T-helper 1 cell treated with Interleukin-12 subunit alpha and Interleukin-12 subunit beta and Interleukin-4 antibody, amounts not matched to agents 30 μg/mL and 1 μg/mL, for 36 hours (primary cell): ENCODE results near the gene RGS4.
"Not testable (repeated sequence)": the region's sequence is repeated elsewhere in the genome, so short reads cannot be mapped to it uniquely, and the experiment has no call there.

Source experiments
- H3K27ac Mint-ChIP-seq: one replicate; pipeline ENCODE4 v1.8.0; 2021; ENCODE audit warnings: mild to moderate bottlenecking, mixed read lengths
- H3K27me3 Mint-ChIP-seq: one replicate; pipeline ENCODE4 v1.8.0; 2021; ENCODE audit warnings: low read depth, mixed read lengths
- H3K36me3 Mint-ChIP-seq: one replicate; pipeline ENCODE4 v1.8.0; 2021; ENCODE audit warnings: low read depth, mixed read lengths
- H3K4me1 Mint-ChIP-seq: one replicate; pipeline ENCODE4 v1.8.0; 2021; ENCODE audit warnings: low read depth, mixed read lengths
- H3K4me3 Mint-ChIP-seq: one replicate; pipeline ENCODE4 v1.8.0; 2021; ENCODE audit warnings: mild to moderate bottlenecking, moderate library complexity, mixed read lengths
- H3K9me3 Mint-ChIP-seq: one replicate; pipeline ENCODE4 v1.8.0; 2021; ENCODE audit warnings: mixed read lengths

RGS4 gene

GRCh38 chr1:163076446-163076845 lies 7.3 kb downstream of the RGS4 start:
- H3K4me3 Mint-ChIP-seq: no peak overlapping the region
- H3K27ac Mint-ChIP-seq: no peak overlapping the region
- H3K36me3 Mint-ChIP-seq: no peaks in the 10 kb centered on the region
- no peaks in the 10 kb centered on the region for H3K4me1 Mint-ChIP-seq
- no peaks in the 10 kb centered on the region for H3K9me3 Mint-ChIP-seq
- H3K27me3 Mint-ChIP-seq: peaks cover 21% of the 10 kb centered on the region

- no peaks in the 10 kb centered on the region for H3K36me3 Mint-ChIP-seq
- no peak overlapping the region for H3K27ac Mint-ChIP-seq
- no peaks in the 10 kb centered on the region for H3K4me1 Mint-ChIP-seq
- peaks cover 18% of the 10 kb centered on the region for H3K27me3 Mint-ChIP-seq
- H3K9me3 Mint-ChIP-seq: no peaks in the 10 kb centered on the region
- H3K4me3 Mint-ChIP-seq: no peak overlapping the region
These were observed 8.0 kb downstream of the RGS4 start for GRCh38 chr1:163076981-163077761.

GRCh38 chr1:163082971-163083370 lies 13.8 kb downstream of the RGS4 start:
- Mint-ChIP-seq H3K27ac (no peak overlapping the region), H3K4me3 (no peak overlapping the region), H3K36me3 (no peaks in the 10 kb centered on the region), H3K4me1 (no peaks in the 10 kb centered on the region), H3K9me3 (no peaks in the 10 kb centered on the region), H3K27me3 (no peaks in the 10 kb centered on the region)

GRCh38 chr1:163083690-163084089 lies 14.5 kb downstream of the RGS4 start:
- Mint-ChIP-seq H3K4me3 (no peak overlapping the region), H3K4me1 (no peaks in the 10 kb centered on the region), H3K9me3 (no peaks in the 10 kb centered on the region), H3K36me3 (no peaks in the 10 kb centered on the region), H3K27ac (no peak overlapping the region), H3K27me3 (no peaks in the 10 kb centered on the region)

GRCh38 chr1:163084330-163084729 lies 15.2 kb downstream of the RGS4 start:
- Mint-ChIP-seq H3K4me3 (no peak overlapping the region), H3K36me3 (no peaks in the 10 kb centered on the region), H3K27me3 (no peaks in the 10 kb centered on the region), H3K27ac (no peak overlapping the region), H3K4me1 (no peaks in the 10 kb centered on the region), H3K9me3 (no peaks in the 10 kb centered on the region)

GRCh38 chr1:163085041-163085903 lies 16.1 kb downstream of the RGS4 start:
- no peaks in the 10 kb centered on the region for H3K9me3 Mint-ChIP-seq

GRCh38 chr1:163085904-163086268 lies 16.7 kb downstream of the RGS4 start:
- no peak overlapping the region for H3K27ac Mint-ChIP-seq
- H3K9me3 Mint-ChIP-seq: no peaks in the 10 kb centered on the region
- no peak overlapping the region for H3K4me3 Mint-ChIP-seq
- H3K27me3 Mint-ChIP-seq: no peaks in the 10 kb centered on the region
- H3K4me1 Mint-ChIP-seq: no peaks in the 10 kb centered on the region
- no peaks in the 10 kb centered on the region for H3K36me3 Mint-ChIP-seq

More at GRCh38 chr1:163085041-163085903, 16.1 kb downstream of the RGS4 start:
- no peaks in the 10 kb centered on the region for H3K4me1 Mint-ChIP-seq
- no peaks in the 10 kb centered on the region for H3K36me3 Mint-ChIP-seq
- no peaks in the 10 kb centered on the region for H3K27me3 Mint-ChIP-seq
- no peak overlapping the region for H3K27ac Mint-ChIP-seq
- H3K4me3 Mint-ChIP-seq: no peak overlapping the region

- H3K27ac Mint-ChIP-seq, H3K4me3 Mint-ChIP-seq, H3K9me3 Mint-ChIP-seq, H3K4me1 Mint-ChIP-seq, H3K36me3 Mint-ChIP-seq, H3K27me3 Mint-ChIP-seq: not testable (repeated sequence)
These were observed 20.0 kb downstream of the RGS4 start for GRCh38 chr1:163089117-163089516.

- Mint-ChIP-seq H3K27me3 (no peaks in the 10 kb centered on the region), H3K4me3 (no peak overlapping the region), H3K36me3 (no peaks in the 10 kb centered on the region), H3K4me1 (no peaks in the 10 kb centered on the region), H3K9me3 (no peaks in the 10 kb centered on the region), H3K27ac (no peak overlapping the region)
These were observed 21.3 kb downstream of the RGS4 start for GRCh38 chr1:163090321-163090945.

- Mint-ChIP-seq H3K4me3 (no peak overlapping the region), H3K36me3 (no peaks in the 10 kb centered on the region), H3K9me3 (no peaks in the 10 kb centered on the region), H3K27me3 (no peaks in the 10 kb centered on the region), H3K27ac (no peak overlapping the region), H3K4me1 (no peaks in the 10 kb centered on the region)
These were observed 24.0 kb downstream of the RGS4 start for GRCh38 chr1:163093169-163093568.

- H3K4me1 Mint-ChIP-seq: no peaks in the 10 kb centered on the region
- no peaks in the 10 kb centered on the region for H3K27me3 Mint-ChIP-seq
- H3K27ac Mint-ChIP-seq: no peak overlapping the region
- H3K9me3 Mint-ChIP-seq: no peaks in the 10 kb centered on the region
- H3K4me3 Mint-ChIP-seq: no peak overlapping the region
- H3K36me3 Mint-ChIP-seq: no peaks in the 10 kb centered on the region
These were observed 24.4 kb downstream of the RGS4 start for GRCh38 chr1:163093579-163093978.

- Mint-ChIP-seq H3K4me3 (no peak overlapping the region), H3K27me3 (no peaks in the 10 kb centered on the region)
These were observed 25.0 kb downstream of the RGS4 start for GRCh38 chr1:163094182-163094581.

GRCh38 chr1:163094589-163094988 lies 25.4 kb downstream of the RGS4 start:
- Mint-ChIP-seq H3K4me3 (no peak overlapping the region), H3K27me3 (no peaks in the 10 kb centered on the region), H3K36me3 (no peaks in the 10 kb centered on the region), H3K9me3 (no peaks in the 10 kb centered on the region), H3K4me1 (no peaks in the 10 kb centered on the region), H3K27ac (no peak overlapping the region)

More at GRCh38 chr1:163094182-163094581, 25.0 kb downstream of the RGS4 start:
- no peaks in the 10 kb centered on the region for H3K4me1 Mint-ChIP-seq
- H3K36me3 Mint-ChIP-seq: no peaks in the 10 kb centered on the region
- H3K27ac Mint-ChIP-seq: no peak overlapping the region
- H3K9me3 Mint-ChIP-seq: no peaks in the 10 kb centered on the region

GRCh38 chr1:163095213-163095612 lies 26.1 kb downstream of the RGS4 start:
- H3K4me3 Mint-ChIP-seq: no peak overlapping the region
- H3K4me1 Mint-ChIP-seq: no peaks in the 10 kb centered on the region
- H3K27ac Mint-ChIP-seq: no peak overlapping the region
- no peaks in the 10 kb centered on the region for H3K27me3 Mint-ChIP-seq
- H3K36me3 Mint-ChIP-seq: no peaks in the 10 kb centered on the region
- H3K9me3 Mint-ChIP-seq: no peaks in the 10 kb centered on the region

GRCh38 chr1:163102590-163102989 lies 33.4 kb downstream of the RGS4 start:
- peaks cover 4% of the 10 kb centered on the region for H3K27me3 Mint-ChIP-seq
- H3K9me3 Mint-ChIP-seq: no peaks in the 10 kb centered on the region
- H3K36me3 Mint-ChIP-seq: no peaks in the 10 kb centered on the region
- H3K4me1 Mint-ChIP-seq: no peaks in the 10 kb centered on the region
- H3K4me3 Mint-ChIP-seq: no peak overlapping the region
- H3K27ac Mint-ChIP-seq: no peak overlapping the region
